GM12801 (cell line): ENCODE data around the gene TP73.

Experiments used
- TF ChIP-seq, protein P1 (sequence below): IDR thresholded peaks from one replicate; pipeline ENCODE4 v1.5.1; 2011; ENCODE audit warnings: control low read depth; ENCODE audit not compliant: insufficient read length; ENCODE audit errors: extremely low read depth

The TP73 gene

DNA sequence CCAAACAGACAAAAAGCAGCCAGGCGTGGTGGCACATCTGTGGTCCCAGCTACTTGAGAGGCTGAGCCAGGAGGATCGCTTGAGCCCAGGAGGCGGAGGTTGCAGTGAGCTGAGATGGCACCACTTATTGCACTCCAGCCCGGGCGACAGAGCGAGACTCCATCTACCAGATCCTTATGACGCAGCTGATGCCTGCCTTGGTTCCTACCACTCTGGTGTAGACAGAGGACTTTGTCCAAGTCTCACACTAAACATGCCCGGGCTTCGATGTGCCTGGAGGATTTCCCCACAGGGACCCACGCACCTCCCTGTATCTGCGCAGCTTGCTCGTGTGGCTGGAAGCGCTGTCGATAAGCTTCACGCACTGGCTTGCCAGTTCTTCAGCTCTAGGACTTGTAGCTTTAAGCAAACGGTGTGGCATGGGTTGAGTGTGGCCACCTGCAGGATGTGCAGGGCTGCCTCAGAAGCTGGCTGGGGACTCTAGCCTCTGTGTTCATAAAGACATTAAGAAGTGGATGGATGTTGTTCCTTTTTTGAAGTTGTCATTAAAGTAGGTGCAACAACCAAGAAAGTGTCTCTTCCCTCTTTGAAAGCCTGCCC lies 22.7 kb upstream of the TP73 start:
- TF ChIP-seq, protein P1, sequence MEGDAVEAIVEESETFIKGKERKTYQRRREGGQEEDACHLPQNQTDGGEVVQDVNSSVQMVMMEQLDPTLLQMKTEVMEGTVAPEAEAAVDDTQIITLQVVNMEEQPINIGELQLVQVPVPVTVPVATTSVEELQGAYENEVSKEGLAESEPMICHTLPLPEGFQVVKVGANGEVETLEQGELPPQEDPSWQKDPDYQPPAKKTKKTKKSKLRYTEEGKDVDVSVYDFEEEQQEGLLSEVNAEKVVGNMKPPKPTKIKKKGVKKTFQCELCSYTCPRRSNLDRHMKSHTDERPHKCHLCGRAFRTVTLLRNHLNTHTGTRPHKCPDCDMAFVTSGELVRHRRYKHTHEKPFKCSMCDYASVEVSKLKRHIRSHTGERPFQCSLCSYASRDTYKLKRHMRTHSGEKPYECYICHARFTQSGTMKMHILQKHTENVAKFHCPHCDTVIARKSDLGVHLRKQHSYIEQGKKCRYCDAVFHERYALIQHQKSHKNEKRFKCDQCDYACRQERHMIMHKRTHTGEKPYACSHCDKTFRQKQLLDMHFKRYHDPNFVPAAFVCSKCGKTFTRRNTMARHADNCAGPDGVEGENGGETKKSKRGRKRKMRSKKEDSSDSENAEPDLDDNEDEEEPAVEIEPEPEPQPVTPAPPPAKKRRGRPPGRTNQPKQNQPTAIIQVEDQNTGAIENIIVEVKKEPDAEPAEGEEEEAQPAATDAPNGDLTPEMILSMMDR: no peak

DNA sequence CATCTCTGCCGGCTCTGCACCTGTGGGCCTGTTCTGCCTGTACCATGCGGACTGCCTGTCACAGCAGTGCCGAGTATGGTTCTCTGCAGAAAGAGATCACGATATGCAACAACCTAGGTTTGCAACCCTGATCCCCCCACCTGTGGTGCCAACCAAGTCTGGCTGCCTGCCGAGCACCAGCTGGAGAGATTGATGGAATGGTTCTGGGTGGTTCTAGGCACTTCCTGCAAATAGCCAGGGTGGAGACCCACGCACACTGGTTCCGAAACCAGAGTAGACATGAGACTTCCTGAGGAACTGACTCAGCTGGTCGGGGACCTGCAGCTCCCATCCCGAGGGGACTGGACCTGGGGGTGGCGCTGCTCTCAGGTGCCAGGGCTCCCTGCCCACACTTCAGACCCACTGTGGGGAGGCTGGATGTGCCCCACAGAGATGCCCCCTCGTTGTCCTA lies 22.1 kb upstream of the TP73 start:
- TF ChIP-seq, protein P1: no peak

DNA sequence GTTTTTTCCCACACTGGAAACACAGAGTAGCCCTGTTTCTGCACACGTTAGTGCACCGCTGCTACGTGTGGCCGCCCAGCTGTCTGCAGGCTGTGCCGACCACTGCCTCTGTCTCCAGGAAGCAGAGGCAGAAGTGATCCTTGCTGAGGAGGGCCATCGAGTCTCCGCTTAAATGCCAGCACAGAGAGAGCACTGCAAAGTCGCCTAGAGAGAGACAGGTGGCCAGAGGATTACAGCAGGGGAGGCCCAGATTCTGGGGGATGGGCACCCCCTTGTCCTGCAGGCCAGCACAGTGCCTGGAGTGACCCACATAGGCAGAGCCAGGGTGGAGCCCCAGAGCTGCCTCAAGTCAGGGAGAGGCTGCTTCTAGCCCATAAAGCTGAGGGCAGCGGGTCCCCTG lies 21.4 kb upstream of the TP73 start:
- TF ChIP-seq, protein P1: no peak

DNA sequence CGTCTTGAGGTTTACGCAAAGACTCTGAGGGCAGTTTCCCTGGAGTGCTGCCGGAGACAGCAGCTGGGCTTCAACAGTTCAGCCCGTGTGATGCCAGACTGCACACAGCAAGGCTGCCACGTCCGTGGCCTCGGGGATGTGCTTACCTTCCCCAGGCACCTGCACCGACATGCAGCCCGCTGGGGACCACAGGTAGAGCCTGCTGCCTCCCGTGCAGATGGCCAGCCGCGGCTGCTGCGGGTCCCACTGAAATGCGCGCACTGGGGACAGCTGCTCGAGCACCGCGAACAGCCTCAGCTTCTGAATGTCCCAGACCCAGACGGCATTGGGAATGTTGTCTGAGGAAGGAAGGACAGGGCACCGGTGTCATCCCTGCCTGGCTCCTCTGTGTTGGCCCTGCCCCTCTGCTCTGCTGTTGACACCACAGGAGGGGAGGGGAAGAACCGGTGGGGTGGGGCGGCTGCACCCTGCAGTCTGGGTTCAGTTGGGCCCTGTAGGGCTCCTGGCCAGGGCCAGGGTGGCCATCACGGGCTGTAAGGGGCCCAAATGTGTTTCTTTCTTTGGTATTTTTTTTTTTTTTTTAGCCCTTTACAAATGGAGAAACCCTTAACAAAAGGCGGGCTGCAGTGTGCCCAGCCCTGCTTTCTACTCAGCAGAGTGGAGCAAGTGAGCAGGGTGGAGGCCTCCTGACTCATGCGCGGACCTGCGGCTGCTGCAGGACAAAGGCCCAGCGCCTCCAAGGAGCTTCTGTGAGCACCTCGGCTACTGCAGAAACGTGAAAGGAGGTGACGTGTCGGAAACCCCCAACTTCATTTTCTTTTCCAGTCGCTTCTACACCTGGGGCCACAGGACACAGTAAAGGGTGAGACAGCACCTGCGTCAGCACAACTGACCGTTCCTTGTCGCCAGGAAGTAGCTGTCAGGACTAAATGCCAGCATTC lies 20.7 kb upstream of the TP73 start:
- TF ChIP-seq, protein P1: no peak

DNA sequence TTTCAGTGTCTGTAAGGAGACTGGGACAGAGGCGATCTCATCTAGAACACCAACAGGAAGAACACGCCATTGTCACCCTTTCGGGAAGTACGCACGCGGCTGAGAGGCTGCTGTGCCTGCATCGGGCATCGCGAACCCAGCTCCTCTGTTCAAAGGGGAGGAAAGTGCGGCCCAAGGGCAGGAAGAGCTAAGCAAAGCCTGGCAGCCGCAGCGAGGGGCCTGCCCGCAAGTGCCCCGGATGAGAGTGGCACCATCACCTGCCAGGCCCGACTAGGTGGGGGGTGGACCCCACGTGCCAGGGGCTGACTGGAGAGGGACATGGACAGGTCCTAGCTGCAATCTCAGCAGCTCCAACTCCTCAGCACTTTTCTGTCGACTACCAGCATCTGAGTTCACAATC lies 20.0 kb upstream of the TP73 start:
- TF ChIP-seq, protein P1: no peak

DNA sequence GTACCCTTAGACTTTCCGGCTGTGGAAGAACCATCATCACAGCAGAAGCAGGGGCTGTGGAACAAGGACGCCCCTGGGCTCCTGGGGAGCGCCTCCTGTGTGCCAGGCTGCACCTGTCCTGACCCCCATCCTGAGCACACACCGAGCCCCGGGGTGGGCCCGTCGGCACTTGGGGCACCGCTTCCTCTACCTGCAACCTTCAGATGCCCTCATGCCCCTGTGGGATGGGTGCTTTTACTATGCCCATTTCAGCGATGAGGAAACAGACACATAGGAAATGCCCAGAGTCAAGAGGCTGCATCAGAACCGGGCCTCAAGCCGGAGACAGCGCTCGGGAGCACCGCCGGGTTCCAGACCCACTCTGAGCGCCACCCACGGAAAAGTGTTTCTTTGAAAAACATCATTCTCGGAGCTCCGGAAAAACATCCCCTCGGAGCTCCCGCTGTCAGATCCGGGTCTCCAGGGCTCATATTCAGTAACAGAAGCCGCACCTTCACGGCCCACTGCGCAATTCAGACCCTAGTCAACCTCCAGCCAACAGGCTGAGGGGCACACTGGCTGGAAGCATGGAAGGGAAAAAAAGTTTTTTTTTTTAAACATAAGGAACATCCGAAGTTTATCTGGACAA lies 19.5 kb upstream of the TP73 start:
- TF ChIP-seq, protein P1: no peak

DNA sequence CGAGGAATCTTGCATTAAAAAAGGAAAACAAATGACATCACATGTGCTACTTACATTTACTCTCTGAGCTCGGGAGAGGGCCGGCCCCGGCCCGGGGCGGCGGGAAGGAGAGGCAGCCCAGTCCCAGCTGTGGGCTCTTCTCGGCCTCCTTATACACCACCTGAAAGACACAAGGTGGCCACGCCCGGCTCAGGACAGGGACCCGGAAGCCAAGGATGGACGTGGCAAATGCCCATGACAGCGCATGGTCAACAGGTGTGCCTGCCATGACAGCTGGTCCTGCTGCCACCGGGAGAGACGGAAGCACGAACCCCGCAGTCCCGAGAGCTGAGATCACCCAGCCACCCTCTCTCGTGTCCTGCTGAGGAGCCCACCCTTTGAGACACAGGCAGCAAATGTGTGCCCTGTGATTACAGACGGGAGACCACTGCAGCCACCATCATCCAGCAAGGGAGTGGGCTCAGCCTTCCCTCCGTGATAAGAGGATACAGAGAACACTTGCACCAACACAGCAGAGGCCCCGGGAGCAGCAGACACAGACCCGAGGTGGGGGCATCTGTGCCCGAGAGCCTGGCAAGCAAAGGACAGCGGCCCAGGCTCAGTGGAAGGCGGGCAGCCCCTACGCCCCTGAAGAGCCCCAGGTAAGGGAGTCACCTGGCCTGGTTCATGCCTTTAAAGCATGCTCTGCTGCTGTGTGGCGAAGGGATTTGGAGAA lies 18.8 kb upstream of the TP73 start:
- TF ChIP-seq, protein P1: no peak
